HEK293T (cell line): ENCODE results near the gene RAB8B.

Experiments
- LEF1 ChIP-seq: fragments of 450-650 bp; IDR thresholded peaks from 2 replicates; pipeline ENCODE4 v1.6.1; 2017; ENCODE audit warnings: mild to moderate bottlenecking, borderline replicate concordance
- SUZ12 ChIP-seq: fragments of 450-650 bp; IDR thresholded peaks from 2 replicates; pipeline ENCODE4 v1.6.1; 2016; ENCODE audit warnings: mild to moderate bottlenecking

- TF ChIP-seq LEF1: no peak
- no peak for TF ChIP-seq SUZ12
These were observed 5.6 kb downstream of the RAB8B start for GRCh38 chr15:63194880-63195568.
